Naive thymus-derived CD4-positive, alpha-beta T cell (primary cell): Measurements from ENCODE around the gene SLX4IP. TPM values are rescaled to one million over a fixed set of nuclear protein-coding genes. Genes with fewer than 3 reads are reported as not detected.

ENCODE experiments used
- ATAC-seq: fragments of 150-1000 bp; cut with Tn5 transposase; 2 replicates; pipeline ENCODE4 v1.10.0; 2021; ENCODE audit warnings: mild to moderate bottlenecking, moderate library complexity
- CTCF ChIA-PET: fragments of 350-600 bp; sonication (Branson Sonifier 250); formaldehyde crosslinking; loops from one replicate; lab custom pipeline; 2021; ENCODE audit warnings: antibody characterized with exemption; lab: Charles Lee
- POLR2A ChIA-PET: fragments of 350-600 bp; sonication (Branson Sonifier 250); formaldehyde crosslinking; loops from one replicate; lab custom pipeline; 2021; ENCODE audit warnings: antibody characterized with exemption, inconsistent platforms; lab: Charles Lee
- DNase-seq, 9 donors: peaks; one replicate each; pipeline versions ENCODE4 v3.0.0 to v3.0.0-alpha.2; 2020 to 2022; ENCODE audit warnings: mixed read lengths in 1 of 9
- H3K27ac ChIP-seq: one replicate; pipeline ENCODE4 v1.7.0; 2013; ENCODE audit warnings: mild to moderate bottlenecking, low read depth, low read length, moderate library complexity
- H3K27me3 ChIP-seq, 2 donors: one replicate each; pipeline ENCODE4 v1.7.0; 2013; ENCODE audit warnings: low read length in 2 of 2, mild to moderate bottlenecking in 2 of 2, moderate library complexity in 2 of 2; ENCODE audit not compliant: control insufficient read depth in 2 of 2, insufficient read depth in 2 of 2
- H3K36me3 ChIP-seq, 3 experiments: 1 replicate in 2 of 3; 2 replicates in 1 of 3; pipeline ENCODE4 v1.7.0; 2013; ENCODE audit warnings: low read length in 3 of 3, mild to moderate bottlenecking in 3 of 3, moderate library complexity in 1 of 3; ENCODE audit not compliant: insufficient read depth in 3 of 3, control insufficient read depth in 2 of 3
- H3K4me1 ChIP-seq, 2 donors: one replicate each; pipeline ENCODE4 v1.7.0; 2013; ENCODE audit warnings: low read length in 2 of 2, mild to moderate bottlenecking in 2 of 2, moderate library complexity in 1 of 2; ENCODE audit not compliant: control insufficient read depth in 2 of 2, insufficient read depth in 2 of 2
- H3K4me3 ChIP-seq: 2 replicates; pipeline ENCODE4 v1.7.0; 2013; ENCODE audit warnings: mild to moderate bottlenecking, low read length
- H3K9me3 ChIP-seq, 3 experiments: 1 replicate in 2 of 3; 2 replicates in 1 of 3; pipeline ENCODE4 v1.7.0; 2013; ENCODE audit warnings: low read length in 3 of 3; ENCODE audit not compliant: control insufficient read depth in 2 of 3
- H3K27ac Mint-ChIP-seq, 9 donors: one replicate each; pipeline ENCODE4 v1.8.0; 2020 to 2022; ENCODE audit warnings: mixed read lengths in 9 of 9, mild to moderate bottlenecking in 8 of 9, moderate library complexity in 5 of 9, inconsistent platforms in 2 of 9
- H3K27me3 Mint-ChIP-seq, 5 donors: one replicate each; pipeline ENCODE4 v1.8.0; 2021 to 2022; ENCODE audit warnings: mixed read lengths in 5 of 5, mild to moderate bottlenecking in 1 of 5
- H3K36me3 Mint-ChIP-seq, 5 donors: one replicate each; pipeline ENCODE4 v1.8.0; 2020 to 2022; ENCODE audit warnings: mixed read lengths in 5 of 5, mild to moderate bottlenecking in 3 of 5, inconsistent platforms in 1 of 5
- H3K4me1 Mint-ChIP-seq, 7 donors: one replicate each; pipeline ENCODE4 v1.8.0; 2020 to 2022; ENCODE audit warnings: mixed read lengths in 7 of 7, mild to moderate bottlenecking in 3 of 7, inconsistent platforms in 1 of 7
- H3K4me3 Mint-ChIP-seq, 10 donors: one replicate each; pipeline ENCODE4 v1.8.0; 2020 to 2022; ENCODE audit warnings: mild to moderate bottlenecking in 10 of 10, mixed read lengths in 10 of 10, moderate library complexity in 6 of 10, inconsistent platforms in 2 of 10
- H3K9me3 Mint-ChIP-seq, 11 donors: one replicate each; pipeline ENCODE4 v1.8.0; 2020 to 2022; ENCODE audit warnings: mixed read lengths in 11 of 11, mild to moderate bottlenecking in 4 of 11, inconsistent platforms in 1 of 11, moderate library complexity in 1 of 11
- intact Hi-C, 2 donors: fragments of 100-400 bp; cut with micrococcal nuclease; formaldehyde crosslinking; loops; one replicate each; pipeline ENCODE4 v1.15.1; 2023
- polyA plus RNA-seq, 2 donors: library from polyadenylated mRNA; unstranded; fragments of 300-500 nt; fragmentation: Illumina TruSeq; gene quantifications; one replicate each; pipeline ENCODE4 v1.2.3, GENCODE V29; 2021
- total RNA-seq, 6 experiments: library from RNA in 5 of 6; stranded (reverse) in 5 of 6; gene quantifications; 1 replicate in 5 of 6; 2 replicates in 1 of 6; pipeline ENCODE4 v1.2.3 and lab custom pipeline; 2021 to 2026

Gene SLX4IP
- total and polyA plus RNA-seq, 7 experiments from 2014 or later = 1.6 to 8.2 (median 5.3) TPM

- H3K36me3 ChIP-seq = no peaks in the 10 kb centered on the region
- DNase-seq (no peak), ATAC-seq (no peak)
- no peaks in the 10 kb centered on the region for H3K9me3 ChIP-seq
- no peak overlapping the region for H3K27ac Mint-ChIP-seq
- H3K4me1 ChIP-seq = no peaks in the 10 kb centered on the region
- intact Hi-C loops = loop anchor here in 1 of 2 donors (5.0 kb wide), 2 partner anchors 638 to 1222 kb away; partner anchors contain the start of gene ANKEF1
- peaks cover 0 to 23% (median 16%) of the 10 kb centered on the region in 7 donors for H3K4me1 Mint-ChIP-seq
- peaks cover 30 to 55% (median 40%) of the 10 kb centered on the region in 5 donors for H3K27me3 Mint-ChIP-seq
- no peak overlapping the region for H3K27ac ChIP-seq
- ChIA-PET CTCF (no interaction called here), POLR2A (no interaction called here)
- H3K9me3 Mint-ChIP-seq = no peaks in the 10 kb centered on the region
- H3K27me3 ChIP-seq = peaks cover 2 to 8% of the 10 kb centered on the region in 2 donors
- no peak overlapping the region for H3K4me3 Mint-ChIP-seq
- H3K4me3 ChIP-seq = no peak overlapping the region
- H3K36me3 Mint-ChIP-seq = no peaks in the 10 kb centered on the region
These were observed 234.8 kb downstream of the SLX4IP start for GRCh38 chr20:10669843-10670446.

- ATAC-seq (no peak), DNase-seq (no peak)
- H3K4me1 Mint-ChIP-seq = peaks cover 0 to 27% (median 18%) of the 10 kb centered on the region in 7 donors
- H3K36me3 Mint-ChIP-seq = no peaks in the 10 kb centered on the region
- Histone ChIP-seq H3K4me3 (no peak overlapping the region), H3K27me3 (peaks cover 8% of the 10 kb centered on the region in 2 donors), H3K36me3 (no peaks in the 10 kb centered on the region), H3K4me1 (no peaks in the 10 kb centered on the region), H3K27ac (no peak overlapping the region), H3K9me3 (no peaks in the 10 kb centered on the region)
- intact Hi-C loops = loop anchor here in 1 of 2 donors (5.0 kb wide), 2 partner anchors 638 to 1222 kb away; partner anchors contain the start of gene ANKEF1
- H3K4me3 Mint-ChIP-seq = peak overlapping the region in 5 of 10 donors; percentile 6 to 70 (median 63)
- ChIA-PET POLR2A (no interaction called here), CTCF (no interaction called here)
- peaks cover 38 to 59% (median 44%) of the 10 kb centered on the region in 5 donors for H3K27me3 Mint-ChIP-seq
- no peak overlapping the region for H3K27ac Mint-ChIP-seq
- peaks cover 0 to 3% (median 0%) of the 10 kb centered on the region in 11 donors for H3K9me3 Mint-ChIP-seq
These were observed 235.6 kb downstream of the SLX4IP start for GRCh38 chr20:10670501-10671220.

DNA sequence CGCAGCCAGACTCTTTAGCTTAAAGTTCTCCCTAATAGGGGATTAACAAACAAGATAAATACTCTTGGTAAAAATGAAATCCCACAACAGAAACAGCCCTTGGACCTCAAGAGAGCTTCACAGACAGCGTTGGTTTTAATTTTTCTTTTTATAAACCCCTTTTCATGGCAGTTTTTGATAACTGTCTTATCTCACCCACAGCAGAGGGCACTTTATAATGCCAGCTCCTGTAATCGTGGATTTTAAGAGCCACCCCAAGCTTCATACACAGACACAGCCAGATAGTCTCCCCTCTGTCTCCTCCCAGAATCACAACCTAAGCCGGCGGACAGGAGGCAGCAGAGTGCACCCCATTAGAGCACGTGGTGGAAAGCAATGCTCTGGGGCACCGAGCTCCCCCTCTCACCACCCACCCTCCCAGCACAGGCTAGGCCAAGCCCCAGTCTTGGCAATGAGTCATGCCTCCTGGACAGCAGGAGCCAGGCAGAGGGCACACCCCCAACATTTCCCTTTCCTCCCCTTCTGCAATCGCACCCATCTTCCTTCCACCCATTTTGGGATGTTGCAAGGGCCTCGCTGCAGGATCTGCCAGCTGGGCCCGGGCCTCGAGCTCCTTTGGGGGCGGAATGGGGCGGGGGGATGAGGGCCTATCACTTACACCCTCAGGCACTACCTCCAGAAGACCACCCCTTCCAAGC lies 236.3 kb downstream of the SLX4IP start:
- Histone ChIP-seq H3K4me1 (no peaks in the 10 kb centered on the region), H3K36me3 (no peaks in the 10 kb centered on the region), H3K9me3 (no peaks in the 10 kb centered on the region), H3K4me3 (no peak overlapping the region), H3K27me3 (peaks cover 8% of the 10 kb centered on the region in 2 donors), H3K27ac (no peak overlapping the region)
- POLR2A ChIA-PET = no interaction called here
- Mint-ChIP-seq H3K4me1 (peaks cover 0 to 27% (median 18%) of the 10 kb centered on the region in 7 donors), H3K4me3 (peak overlapping the region in 9 of 10 donors; percentile 5 to 70 (median 51)), H3K27ac (no peak overlapping the region), H3K36me3 (no peaks in the 10 kb centered on the region), H3K27me3 (peaks cover 42 to 63% (median 45%) of the 10 kb centered on the region in 5 donors), H3K9me3 (peaks cover 0 to 3% (median 0%) of the 10 kb centered on the region in 11 donors)
- DNase-seq (peak in 1 of 9 donors; percentile 43), ATAC-seq (peak; percentile 78)
- CTCF ChIA-PET = no interaction called here
- intact Hi-C loops = loop anchor here in 1 of 2 donors (5.0 kb wide), 2 partner anchors 639 to 1221 kb away; partner anchors contain the start of gene ANKEF1

- Histone ChIP-seq H3K36me3 (no peaks in the 10 kb centered on the region), H3K27me3 (peaks cover 11 to 12% of the 10 kb centered on the region in 2 donors), H3K4me1 (no peaks in the 10 kb centered on the region), H3K4me3 (peak overlapping the region; percentile 30), H3K9me3 (no peaks in the 10 kb centered on the region), H3K27ac (no peak overlapping the region)
- Mint-ChIP-seq H3K27ac (peak overlapping the region in 1 of 9 donors; percentile 13), H3K4me3 (peak overlapping the region; percentile 23 to 90 (median 69)), H3K4me1 (peaks cover 0 to 27% (median 18%) of the 10 kb centered on the region in 7 donors), H3K27me3 (peaks cover 42 to 70% (median 51%) of the 10 kb centered on the region in 5 donors), H3K36me3 (no peaks in the 10 kb centered on the region), H3K9me3 (peaks cover 0 to 3% (median 0%) of the 10 kb centered on the region in 11 donors)
- no peak for ATAC-seq
- intact Hi-C loops = loop anchor here in 1 of 2 donors (2.0 to 5.0 kb wide), 4 partner anchors 113 to 1220 kb away; partner anchors contain the start of genes ANKEF1 and SNAP25
- CTCF ChIA-PET = no interaction called here
- POLR2A ChIA-PET = no interaction called here
- peak in 1 of 9 donors; percentile 59 for DNase-seq
These were observed 237.0 kb downstream of the SLX4IP start for GRCh38 chr20:10671919-10672623.

DNA sequence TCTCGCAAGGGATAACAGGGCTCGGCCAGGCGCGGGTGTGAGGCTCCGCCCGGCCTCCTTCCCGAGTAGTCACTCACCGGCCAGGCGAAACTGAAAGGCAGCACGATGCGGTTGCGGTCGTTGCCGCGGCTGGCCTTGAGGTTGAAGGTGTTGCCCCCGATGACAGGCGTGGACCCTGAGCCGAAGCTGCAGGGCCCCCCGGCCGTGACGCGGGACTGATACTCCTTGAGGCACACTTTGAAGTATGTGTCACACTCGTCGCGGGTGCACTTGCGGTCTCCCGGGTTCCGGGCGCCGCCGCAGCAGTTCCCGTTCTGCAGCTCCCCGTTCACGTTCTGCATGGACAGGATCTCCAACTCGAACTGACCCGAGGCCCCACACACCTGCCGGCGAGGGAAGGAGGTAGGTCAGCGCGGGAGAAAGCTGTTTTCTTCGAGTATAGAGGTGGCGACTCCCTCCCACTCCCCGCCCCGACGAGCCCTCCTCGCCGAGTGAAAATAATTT lies 237.6 kb downstream of the SLX4IP start:
- Histone ChIP-seq H3K9me3 (no peaks in the 10 kb centered on the region), H3K4me3 (peak overlapping the region; percentile 30), H3K36me3 (no peaks in the 10 kb centered on the region), H3K4me1 (no peaks in the 10 kb centered on the region), H3K27ac (no peak overlapping the region), H3K27me3 (peaks cover 11 to 12% of the 10 kb centered on the region in 2 donors)
- ATAC-seq (peak; percentile 24), DNase-seq (peak in 1 of 9 donors; percentile 69)
- Mint-ChIP-seq H3K27ac (peak overlapping the region in 1 of 9 donors; percentile 18), H3K4me3 (peak overlapping the region; percentile 48 to 90 (median 72)), H3K36me3 (no peaks in the 10 kb centered on the region), H3K9me3 (peaks cover 0 to 3% (median 0%) of the 10 kb centered on the region in 11 donors), H3K4me1 (peaks cover 0 to 27% (median 18%) of the 10 kb centered on the region in 7 donors), H3K27me3 (peaks cover 48 to 73% (median 57%) of the 10 kb centered on the region in 5 donors)
- intact Hi-C loops = loop anchor here in 1 of 2 donors (2.0 to 5.0 kb wide), 4 partner anchors 114 to 1220 kb away; partner anchors contain the start of genes ANKEF1 and SNAP25
- POLR2A ChIA-PET = no interaction called here
- CTCF ChIA-PET = no interaction called here
